ENCODE data around the gene C1orf198. TPM values are rescaled to one million over a fixed set of nuclear protein-coding genes. Genes with fewer than 3 reads are reported as not detected.

C1orf198 gene
- total and polyA plus RNA-seq, 2 of the 8 experiments (the other 6 are each of a cell fraction or from before 2014, with no cell fraction given): 30.6 to 45.0 TPM

- H2BK12ac ChIP-seq (ENCODE audit: low read depth, low read length): no peak overlapping the region
- H3K9ac ChIP-seq (replicated peaks in 1 of 4; ENCODE audit: extremely low read depth in 1 of 4, low read depth in 3 of 4, low read length in 3 of 4): no peak overlapping the region
- no peak overlapping the region for H3K27ac ChIP-seq (ENCODE audit: low read depth, low read length)
- H3K79me1 ChIP-seq (ENCODE audit: low read depth, low read length): no peaks in the 10 kb centered on the region
- H2BK20ac ChIP-seq (ENCODE audit: low read length): no peak overlapping the region
- H3K79me2 ChIP-seq (ENCODE audit: control insufficient read depth in 1 of 2, insufficient read depth in 2 of 2, low read length in 2 of 2): no peaks in the 10 kb centered on the region
- no peak overlapping the region for H3K4me2 ChIP-seq (ENCODE audit: insufficient read depth in 1 of 2, low read depth in 2 of 2, low read length in 2 of 2)
- no peak overlapping the region for H4K5ac ChIP-seq (ENCODE audit: insufficient read length, low read depth, low read length)
- WGBS, 2 experiments (ENCODE audit: extremely low coverage in 1 of 2, insufficient coverage in 1 of 2, insufficient read length in 1 of 2, insufficient replicate concordance in 2 of 2, low coverage in 1 of 2, low lambda C conversion rate in 2 of 2, missing lambda C conversion rate in 1 of 2): 88% methylated on average over 7 of the region's 7 CpGs; no CpG with 5 or more reads in 1 of the 2 experiments
- no peak overlapping the region for H3K56ac ChIP-seq (replicated peaks; ENCODE audit: insufficient read length, low read depth, low read length)
- no peak overlapping the region for H2BK5ac ChIP-seq (ENCODE audit: low read depth, low read length)
- H4K8ac ChIP-seq (ENCODE audit: extremely low read depth, insufficient read depth, low read length): no peak overlapping the region
- H3K23me2 ChIP-seq (ENCODE audit: low read depth, low read length): no peaks in the 10 kb centered on the region
- H3K23ac ChIP-seq (ENCODE audit: insufficient read length): no peak overlapping the region
- peaks cover 0 to 6% (median 3%) of the 10 kb centered on the region in 4 experiments; a peak in 3 of 7 replicates for H3K4me1 ChIP-seq (replicated peaks in 1 of 4; ENCODE audit: control insufficient read depth in 3 of 4, insufficient read depth in 4 of 4, low read length in 3 of 4)
- H3K18ac ChIP-seq (ENCODE audit: extremely low read depth, low read length): no peak overlapping the region
- no peak overlapping the region for H2AFZ ChIP-seq (ENCODE audit: low read length)
- peaks cover 0 to 5% of the 10 kb centered on the region in 2 experiments for H4K20me1 ChIP-seq (replicated peaks in 1 of 2; ENCODE audit: control insufficient read depth in 1 of 2, insufficient read depth in 2 of 2, low read length in 2 of 2)
- no peak overlapping the region for H4K91ac ChIP-seq (replicated peaks; ENCODE audit: insufficient read length, low read length)
- no peaks in the 10 kb centered on the region for H3K36me3 ChIP-seq (ENCODE audit: control insufficient read depth in 2 of 4, insufficient read depth in 4 of 4, low read length in 3 of 4)
- no peak overlapping the region for H2BK15ac ChIP-seq (ENCODE audit: low read length)
- H3K9me3 ChIP-seq (ENCODE audit: insufficient read depth in 2 of 2, low read depth in 1 of 2, low read length in 1 of 2): peaks cover 0 to 6% of the 10 kb centered on the region in 2 experiments; a peak in 1 of 4 replicates
- H3K4me3 ChIP-seq (ENCODE audit: extremely low read depth in 1 of 4, insufficient read depth in 2 of 4, low read depth in 3 of 4, low read length in 4 of 4): no peak overlapping the region
- DNase-seq (ENCODE audit: low read depth in 1 of 2, low spot score in 2 of 2): no peak
- ChIA-PET CTCF (ENCODE audit: partially characterized antibody) (interaction anchor here (0.7 to 2.5 kb wide), 10 partner anchors 10 to 145 kb away, joined by 3 to 9 read pairs (median 3); partner anchors contain the start of gene COG2), POLR2A (ENCODE audit: partially characterized antibody) (interaction anchor here (1.6 kb wide), 1 partner anchor 11 kb away, joined by 4 read pairs; no protein-coding TSS in a partner anchor)
- no peak overlapping the region for H3K14ac ChIP-seq (ENCODE audit: insufficient read length)
- H2AK5ac ChIP-seq (ENCODE audit: low read depth, low read length): no peak overlapping the region
- no peak for FAIRE-seq
- H3K4ac ChIP-seq (replicated peaks; ENCODE audit: insufficient read length, low read depth, low read length): no peak overlapping the region
- H2BK120ac ChIP-seq (replicated peaks; ENCODE audit: low read depth, low read length): no peak overlapping the region
- peaks cover 25 to 66% (median 60%) of the 10 kb centered on the region in 4 experiments for H3K27me3 ChIP-seq (replicated peaks in 1 of 4; ENCODE audit: control insufficient read depth in 3 of 4, extremely low read depth in 1 of 4, insufficient read depth in 3 of 4, low read length in 3 of 4)
- TF ChIP-seq POLR2A (IDR thresholded peaks at IDR 0.05; ENCODE audit: control extremely low read depth in 1 of 2, low read depth in 2 of 2, low read length in 2 of 2) (no peak), KDM5A (IDR thresholded peaks at IDR 0.05; ENCODE audit: low read length) (no peak), EP300 (IDR thresholded peaks at IDR 0.05; ENCODE audit: borderline replicate concordance in 1 of 2, low read depth in 2 of 2, low read length in 2 of 2) (no peak), TBP (IDR thresholded peaks at IDR 0.05; ENCODE audit: low read depth, low read length) (no peak), SAP30 (IDR thresholded peaks at IDR 0.05; ENCODE audit: insufficient read depth, insufficient replicate concordance, low read length) (no peak), RNF2 (IDR thresholded peaks at IDR 0.05; ENCODE audit: borderline replicate concordance, low read depth, low read length, missing control alignments, poor library complexity, severe bottlenecking) (no peak), EGR1 (IDR thresholded peaks at IDR 0.05; ENCODE audit: borderline replicate concordance, low read depth, low read length) (no peak), PHF8 (conservative IDR thresholded peaks at IDR 0.05; ENCODE audit: low read depth, low read length) (no peak), CHD2 (IDR thresholded peaks at IDR 0.05; ENCODE audit: low read length) (no peak)
These were observed 80.8 kb downstream of the C1orf198 start for GRCh38 chr1:230787471-230787870.
